ENCODE measurements around the gene LIN7C. TPM values are rescaled to one million over a fixed set of nuclear protein-coding genes. Genes with fewer than 3 reads are reported as not detected.

Gene LIN7C
- total and polyA plus RNA-seq, 7 donors = 9.0 to 53.3 (median 34.3) TPM

- TF ChIP-seq POLR2A (IDR thresholded peaks at IDR 0.05) (no peak), POLR2AphosphoS5 (IDR thresholded peaks at IDR 0.05) (no peak), CTCF (IDR thresholded peaks at IDR 0.05) (no peak), EP300 (IDR thresholded peaks at IDR 0.05) (no peak)
- no peak overlapping the region for H3K4me3 ChIP-seq
- no peaks in the 10 kb centered on the region for H3K4me1 ChIP-seq
- DNase-seq = no peak
- no peaks in the 10 kb centered on the region for H3K27me3 ChIP-seq
- no peaks in the 10 kb centered on the region for H3K9me3 ChIP-seq
- H3K36me3 ChIP-seq = no peaks in the 10 kb centered on the region
- intact Hi-C loops (cut with DNase I) = no loop called here
- H3K27ac ChIP-seq = no peak overlapping the region
These were observed 22.1 kb upstream of the LIN7C start for GRCh38 chr11:27528712-27529111.

GRCh38 chr11:27526535-27526934 is 20.0 kb upstream of the LIN7C start:
- H3K36me3 ChIP-seq = no peaks in the 10 kb centered on the region
- no peaks in the 10 kb centered on the region for H3K9me3 ChIP-seq
- no peak overlapping the region for H3K27ac ChIP-seq
- WGBS, 2 donors = 90 to 94% methylated on average over 2 of the region's 2 CpGs
- no peak for DNase-seq
- TF ChIP-seq POLR2AphosphoS5 (IDR thresholded peaks at IDR 0.05) (no peak), POLR2A (IDR thresholded peaks at IDR 0.05) (no peak), CTCF (IDR thresholded peaks at IDR 0.05) (no peak), EP300 (IDR thresholded peaks at IDR 0.05) (no peak)
- no peak overlapping the region for H3K4me3 ChIP-seq
- H3K27me3 ChIP-seq = no peaks in the 10 kb centered on the region
- intact Hi-C loops (cut with DNase I) = no loop called here
- no peaks in the 10 kb centered on the region for H3K4me1 ChIP-seq

- Histone ChIP-seq H3K4me3 (no peak overlapping the region), H3K36me3 (no peaks in the 10 kb centered on the region), H3K9me3 (no peaks in the 10 kb centered on the region), H3K4me1 (no peaks in the 10 kb centered on the region), H3K27me3 (no peaks in the 10 kb centered on the region), H3K27ac (no peak overlapping the region)
- intact Hi-C loops (cut with DNase I) = no loop called here
- WGBS, 2 donors = 74 to 78% methylated on average over 4 of the region's 4 CpGs
- TF ChIP-seq CTCF (IDR thresholded peaks at IDR 0.05) (no peak), POLR2A (IDR thresholded peaks at IDR 0.05) (no peak), POLR2AphosphoS5 (IDR thresholded peaks at IDR 0.05) (no peak), EP300 (IDR thresholded peaks at IDR 0.05) (no peak)
- DNase-seq = no peak
These were observed 19.4 kb upstream of the LIN7C start for GRCh38 chr11:27525824-27526516.

DNA sequence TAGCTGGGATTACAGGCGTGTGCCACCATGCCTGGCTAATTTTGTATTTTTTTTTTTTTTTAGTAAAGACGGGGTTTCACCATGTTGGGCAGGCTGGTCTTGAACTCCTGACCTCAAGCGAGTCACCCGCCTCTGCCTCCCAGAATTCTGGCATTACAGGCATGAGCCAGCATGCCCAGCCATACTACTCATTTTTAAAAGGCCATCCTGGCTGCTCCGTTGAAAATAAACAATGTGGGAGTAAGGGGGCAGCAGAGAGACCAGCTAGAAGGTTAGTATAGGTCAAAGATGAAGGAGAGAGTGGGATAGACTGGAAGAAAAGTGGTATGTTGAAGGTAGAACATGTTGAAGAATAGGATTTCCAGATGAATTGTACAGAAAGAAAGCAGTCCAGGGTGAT is 17.6 kb upstream of the LIN7C start:
- TF ChIP-seq CTCF (IDR thresholded peaks at IDR 0.05) = no peak
- TF ChIP-seq POLR2A (IDR thresholded peaks at IDR 0.05) = no peak
- TF ChIP-seq POLR2AphosphoS5 (IDR thresholded peaks at IDR 0.05) = no peak
- no peak for TF ChIP-seq EP300 (IDR thresholded peaks at IDR 0.05)
- WGBS, 2 donors = 79 to 85% methylated on average over 5 of the region's 5 CpGs
- H3K36me3 ChIP-seq = no peaks in the 10 kb centered on the region
- no peak overlapping the region for H3K27ac ChIP-seq
- H3K27me3 ChIP-seq = no peaks in the 10 kb centered on the region
- H3K9me3 ChIP-seq = no peaks in the 10 kb centered on the region
- DNase-seq = no peak
- intact Hi-C loops (cut with DNase I) = no loop called here
- no peak overlapping the region for H3K4me3 ChIP-seq
- H3K4me1 ChIP-seq = no peaks in the 10 kb centered on the region

- intact Hi-C loops (cut with DNase I) = no loop called here
These were observed 13.7 kb upstream of the LIN7C start for GRCh38 chr11:27520226-27520625.

More at GRCh38 chr11:27520226-27520625, 13.7 kb upstream of the LIN7C start:
- Histone ChIP-seq H3K27ac (no peak overlapping the region), H3K36me3 (no peaks in the 10 kb centered on the region), H3K27me3 (no peaks in the 10 kb centered on the region), H3K9me3 (no peaks in the 10 kb centered on the region), H3K4me1 (no peaks in the 10 kb centered on the region), H3K4me3 (no peak overlapping the region)
- no peak for DNase-seq
- 90 to 97% methylated on average over 3 of the region's 3 CpGs for WGBS, 2 donors
- TF ChIP-seq POLR2AphosphoS5 (IDR thresholded peaks at IDR 0.05) (no peak), EP300 (IDR thresholded peaks at IDR 0.05) (no peak), POLR2A (IDR thresholded peaks at IDR 0.05) (no peak), CTCF (IDR thresholded peaks at IDR 0.05) (no peak)

Measured in sigmoid colon (tissue), 7 donors.